Peyer's patch (tissue), 4 donors: Measurements from ENCODE around the gene SEL1L3. TPM values are rescaled to one million over a fixed set of nuclear protein-coding genes. Genes with fewer than 3 reads are reported as not detected.

Experiments used
- DNase-seq, 3 donors: peaks; one replicate each; pipeline ENCODE4 v3.0.0-alpha.2; 2017 to 2019
- H3K27ac ChIP-seq, 4 donors: fragments of 200-600 bp; sonication (generic); one replicate each; pipeline ENCODE4 v1.5.1; 2016 to 2019
- H3K27me3 ChIP-seq, 2 donors: fragments of 200-600 bp; sonication (generic); one replicate each; pipeline ENCODE4 v1.5.1; 2019
- H3K36me3 ChIP-seq, 3 donors: fragments of 200-600 bp; sonication (generic); one replicate each; pipeline ENCODE4 v1.5.1; 2016 to 2019
- H3K4me1 ChIP-seq, 4 donors: fragments of 200-600 bp; sonication (generic); one replicate each; pipeline ENCODE4 v1.5.1; 2016 to 2019
- H3K4me3 ChIP-seq, 4 donors: fragments of 200-600 bp; sonication (generic); 1 replicate in 3 of 4; 2 replicates in 1 of 4; pipeline ENCODE4 v1.5.1; 2016 to 2019; ENCODE audit warnings: mild to moderate bottlenecking in 1 of 4
- H3K9me3 ChIP-seq, 4 donors: fragments of 200-600 bp; sonication (generic); one replicate each; pipeline ENCODE4 v1.5.1; 2016 to 2019; ENCODE audit warnings: mild to moderate bottlenecking in 1 of 4
- POLR2A ChIP-seq, 2 donors: fragments of 450-650 bp; IDR thresholded peaks; one replicate each; pipeline ENCODE4 v1.5.1; 2017; ENCODE audit warnings: antibody characterized with exemption in 2 of 2, mild to moderate bottlenecking in 2 of 2, moderate library complexity in 2 of 2
- total RNA-seq, 4 donors: library from RNA; depleted of rRNA; stranded (reverse); fragments of >200 nt; gene quantifications; one replicate each; pipeline ENCODE4 v1.1.0, GENCODE V29; 2016
- TF ChIP-seq, protein P1 (sequence below), 6 experiments: fragments of 450-650 bp in 4 of 6; fragments of 200-600 bp in 2 of 6; sonication (generic) in 1 of 6; IDR thresholded peaks; one replicate each; pipeline ENCODE4 v1.5.1; 2017 to 2019; ENCODE audit warnings: antibody characterized with exemption in 6 of 6, mild to moderate bottlenecking in 3 of 6, moderate library complexity in 1 of 6

The SEL1L3 gene
- total RNA-seq, 4 donors from 2014 or later = 91.4 to 194 (median 134) TPM

- Histone ChIP-seq H3K4me1 (no peaks in the 10 kb centered on the region), H3K27me3 (no peaks in the 10 kb centered on the region), H3K36me3 (peaks cover 0 to 53% (median 0%) of the 10 kb centered on the region in 3 donors), H3K27ac (no peak overlapping the region), H3K9me3 (no peaks in the 10 kb centered on the region), H3K4me3 (no peak overlapping the region)
- TF ChIP-seq, protein P1, sequence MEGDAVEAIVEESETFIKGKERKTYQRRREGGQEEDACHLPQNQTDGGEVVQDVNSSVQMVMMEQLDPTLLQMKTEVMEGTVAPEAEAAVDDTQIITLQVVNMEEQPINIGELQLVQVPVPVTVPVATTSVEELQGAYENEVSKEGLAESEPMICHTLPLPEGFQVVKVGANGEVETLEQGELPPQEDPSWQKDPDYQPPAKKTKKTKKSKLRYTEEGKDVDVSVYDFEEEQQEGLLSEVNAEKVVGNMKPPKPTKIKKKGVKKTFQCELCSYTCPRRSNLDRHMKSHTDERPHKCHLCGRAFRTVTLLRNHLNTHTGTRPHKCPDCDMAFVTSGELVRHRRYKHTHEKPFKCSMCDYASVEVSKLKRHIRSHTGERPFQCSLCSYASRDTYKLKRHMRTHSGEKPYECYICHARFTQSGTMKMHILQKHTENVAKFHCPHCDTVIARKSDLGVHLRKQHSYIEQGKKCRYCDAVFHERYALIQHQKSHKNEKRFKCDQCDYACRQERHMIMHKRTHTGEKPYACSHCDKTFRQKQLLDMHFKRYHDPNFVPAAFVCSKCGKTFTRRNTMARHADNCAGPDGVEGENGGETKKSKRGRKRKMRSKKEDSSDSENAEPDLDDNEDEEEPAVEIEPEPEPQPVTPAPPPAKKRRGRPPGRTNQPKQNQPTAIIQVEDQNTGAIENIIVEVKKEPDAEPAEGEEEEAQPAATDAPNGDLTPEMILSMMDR (IDR thresholded peaks at IDR 0.05) = no peak
- DNase-seq = no peak
Observed at GRCh38 chr4:25786497-25787065, 76.2 kb downstream of the SEL1L3 start.

DNA sequence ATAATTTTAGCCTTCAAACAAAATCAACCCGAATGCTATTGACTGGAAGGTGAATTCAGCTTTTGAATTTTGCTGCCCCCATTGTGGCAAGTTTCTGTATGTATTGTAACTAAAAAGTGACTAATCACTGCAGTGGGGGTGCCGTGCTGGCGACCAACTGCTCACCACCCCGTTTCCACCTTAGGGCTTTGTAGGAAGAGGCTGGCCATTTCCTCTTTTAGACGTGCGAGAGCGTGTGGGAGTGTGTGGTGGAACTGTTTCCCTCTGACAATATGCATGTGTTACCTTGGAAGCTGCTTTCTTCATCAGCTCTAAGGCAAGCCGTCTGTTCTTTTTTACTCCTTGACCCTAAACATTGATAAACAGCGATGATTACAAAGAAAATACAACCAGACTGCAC, 78.8 kb downstream of the SEL1L3 start:
- H3K9me3 ChIP-seq = no peaks in the 10 kb centered on the region
- no peak for DNase-seq
- no peak overlapping the region for H3K27ac ChIP-seq
- H3K4me3 ChIP-seq = no peak overlapping the region
- H3K4me1 ChIP-seq = no peaks in the 10 kb centered on the region
- no peaks in the 10 kb centered on the region for H3K27me3 ChIP-seq
- TF ChIP-seq, protein P1 (IDR thresholded peaks at IDR 0.05) = no peak
- no peak for TF ChIP-seq POLR2A (IDR thresholded peaks at IDR 0.05)
- H3K36me3 ChIP-seq = peaks cover 0 to 61% (median 0%) of the 10 kb centered on the region in 3 donors

GRCh38 chr4:25783126-25783525, 79.7 kb downstream of the SEL1L3 start:
- H3K36me3 ChIP-seq = peaks cover 0 to 61% (median 0%) of the 10 kb centered on the region in 3 donors

GRCh38 chr4:25782482-25782881, 80.3 kb downstream of the SEL1L3 start:
- TF ChIP-seq, protein P1 (IDR thresholded peaks at IDR 0.05) = no peak
- no peak for TF ChIP-seq POLR2A (IDR thresholded peaks at IDR 0.05)
- DNase-seq = no peak
- Histone ChIP-seq H3K27ac (no peak overlapping the region), H3K9me3 (no peaks in the 10 kb centered on the region), H3K27me3 (no peaks in the 10 kb centered on the region), H3K36me3 (peaks cover 0 to 61% (median 0%) of the 10 kb centered on the region in 3 donors), H3K4me3 (no peak overlapping the region), H3K4me1 (no peaks in the 10 kb centered on the region)

More at GRCh38 chr4:25783126-25783525, 79.7 kb downstream of the SEL1L3 start:
- Histone ChIP-seq H3K27ac (no peak overlapping the region), H3K27me3 (no peaks in the 10 kb centered on the region), H3K9me3 (no peaks in the 10 kb centered on the region), H3K4me3 (no peak overlapping the region), H3K4me1 (no peaks in the 10 kb centered on the region)
- no peak for DNase-seq
- TF ChIP-seq, protein P1 (IDR thresholded peaks at IDR 0.05) = no peak
- no peak for TF ChIP-seq POLR2A (IDR thresholded peaks at IDR 0.05)

DNA sequence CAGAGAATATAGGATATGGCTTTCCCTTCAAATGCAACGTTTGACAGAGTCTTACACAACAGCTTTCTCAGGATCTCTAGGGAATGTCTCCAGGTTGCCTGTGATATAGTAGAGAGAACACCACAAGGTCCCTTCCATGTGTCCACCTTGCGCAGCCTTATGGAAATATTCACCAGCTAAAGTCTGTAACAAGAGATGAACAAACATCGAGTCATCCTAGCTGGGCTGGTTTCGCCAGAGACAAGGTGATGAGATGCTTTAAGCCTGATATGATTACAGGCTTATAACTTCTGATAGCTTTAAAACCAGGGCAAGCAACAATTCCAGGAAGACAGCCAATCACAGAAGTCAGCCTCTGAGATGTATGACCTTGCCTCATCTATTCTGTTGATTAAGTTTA, 83.8 kb downstream of the SEL1L3 start:
- no peaks in the 10 kb centered on the region for H3K27me3 ChIP-seq
- TF ChIP-seq, protein P1 (IDR thresholded peaks at IDR 0.05) = no peak
- TF ChIP-seq POLR2A (IDR thresholded peaks at IDR 0.05) = no peak
- no peak overlapping the region for H3K4me3 ChIP-seq
- H3K36me3 ChIP-seq = peaks cover 0 to 61% (median 0%) of the 10 kb centered on the region in 3 donors
- H3K27ac ChIP-seq = no peak overlapping the region
- no peaks in the 10 kb centered on the region for H3K9me3 ChIP-seq
- no peak for DNase-seq
- no peaks in the 10 kb centered on the region for H3K4me1 ChIP-seq
